GM19240 (cell line): Measurements from ENCODE around the gene FAM9A.
"Not testable (repeated sequence)": the region's sequence is repeated elsewhere in the genome, so short reads cannot be mapped to it uniquely, and the experiment has no call there.

Experiments used
- DNase-seq: peaks from one replicate; pipeline ENCODE4 v3.0.0; 2011; ENCODE audit warnings: low spot score; ENCODE audit not compliant: insufficient read length

FAM9A gene

GRCh38 chrX:8803326-8803725 lies 2.1 kb upstream of the FAM9A start:
- no peak for DNase-seq

- not testable (repeated sequence) for DNase-seq
Measured at GRCh38 chrX:8800351-8800750, 832 bp downstream of the FAM9A start.

DNA sequence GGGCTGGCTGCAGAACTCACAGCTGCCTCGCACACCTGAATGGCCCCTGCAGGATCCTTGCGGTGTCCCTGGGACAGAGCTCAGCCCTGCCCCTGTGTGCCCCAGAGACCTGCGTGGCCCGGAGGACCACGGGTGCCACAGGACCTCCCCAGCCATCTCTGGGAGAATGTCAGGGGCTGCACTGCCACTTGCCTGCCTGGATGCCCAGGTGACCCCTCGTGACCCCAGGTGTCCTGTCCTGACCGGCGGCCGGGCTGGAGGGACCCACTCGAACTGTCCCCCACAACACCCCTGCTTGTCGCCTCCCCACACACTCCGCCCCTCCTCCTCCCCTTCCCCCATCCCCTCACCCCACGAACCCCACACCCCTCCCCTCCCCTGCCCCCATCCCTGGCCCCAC lies 1.9 kb downstream of the FAM9A start:
- not testable (repeated sequence) for DNase-seq

GRCh38 chrX:8798702-8799101 lies 2.5 kb downstream of the FAM9A start:
- not testable (repeated sequence) for DNase-seq

- DNase-seq = not testable (repeated sequence)
Measured at GRCh38 chrX:8787119-8787518, 14.1 kb downstream of the FAM9A start.

- DNase-seq = no peak
Measured at GRCh38 chrX:8784162-8784561, 17.0 kb downstream of the FAM9A start.

- DNase-seq = no peak
Measured at GRCh38 chrX:8783714-8784098, 17.5 kb downstream of the FAM9A start.

DNA sequence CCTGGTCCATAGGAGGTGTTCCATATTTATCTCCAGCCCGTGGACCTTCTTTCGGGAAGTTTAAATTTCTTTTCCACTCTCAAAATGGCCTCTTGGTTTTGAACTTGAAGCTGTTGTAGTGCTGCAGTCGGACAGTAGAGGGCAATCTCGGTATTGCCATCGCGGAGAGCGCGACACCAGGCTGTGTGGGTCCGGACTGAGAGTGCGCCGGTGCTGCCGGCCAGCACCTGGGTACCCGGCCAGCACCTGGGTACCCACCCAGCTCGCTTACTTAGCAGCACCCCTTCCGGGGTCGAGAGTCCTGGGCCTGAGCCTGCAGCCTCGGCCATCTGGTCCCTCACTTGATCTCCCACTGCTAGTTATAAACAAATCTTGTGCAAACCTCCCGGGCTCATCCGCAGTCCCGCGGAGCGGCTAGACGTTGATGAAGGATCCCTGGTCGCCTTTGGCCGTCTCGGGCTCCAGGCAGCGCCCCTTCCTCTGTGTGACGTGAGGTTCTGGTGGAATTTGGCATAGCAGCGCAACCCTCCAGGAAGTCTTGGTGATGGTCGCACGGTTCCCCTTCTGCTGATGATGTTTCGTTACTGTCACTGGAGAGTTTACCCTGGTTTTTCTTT lies 18.0 kb downstream of the FAM9A start:
- DNase-seq = no peak

- no peak for DNase-seq
Measured at GRCh38 chrX:8782595-8782994, 18.6 kb downstream of the FAM9A start.

GRCh38 chrX:8781921-8782320 lies 19.3 kb downstream of the FAM9A start:
- not testable (repeated sequence) for DNase-seq

DNA sequence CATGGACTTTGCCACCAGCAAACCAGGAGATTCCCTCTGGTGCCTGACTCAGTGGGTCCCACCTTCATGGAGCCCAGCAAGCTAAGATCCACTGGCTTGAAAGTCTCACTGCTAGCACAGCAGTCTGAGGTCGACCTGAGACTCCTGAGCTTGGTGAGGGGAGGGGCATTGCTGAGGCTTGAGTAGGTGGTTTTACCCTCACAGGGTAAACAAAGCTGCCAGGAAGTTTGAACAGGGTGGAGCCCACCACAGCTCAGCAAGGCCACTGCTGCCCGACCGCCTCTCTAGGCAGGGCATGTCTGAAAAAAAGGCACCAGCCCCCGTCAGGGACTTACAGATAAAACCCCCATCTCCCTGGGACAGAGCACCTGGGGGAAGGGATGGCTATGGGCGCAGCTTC lies 28.1 kb downstream of the FAM9A start:
- no peak for DNase-seq

DNA sequence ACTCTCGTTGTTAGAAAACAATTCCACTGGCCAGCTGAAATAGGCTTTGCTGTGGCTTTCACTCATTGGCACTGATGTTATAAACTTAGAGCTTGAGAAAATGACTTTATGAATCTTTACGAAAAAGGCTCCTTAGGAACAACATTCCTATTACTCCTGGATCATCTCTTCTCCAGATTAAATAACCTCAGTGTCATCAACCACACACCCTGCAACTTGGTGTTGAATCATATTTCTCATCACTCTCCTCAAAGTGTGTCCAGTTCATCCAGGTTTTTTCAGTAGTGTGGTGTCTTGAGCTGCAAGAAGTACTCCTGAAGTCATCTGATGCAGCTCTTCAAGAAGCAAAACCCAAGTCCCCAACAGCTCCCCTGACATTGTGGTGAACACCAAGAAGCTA lies 41.2 kb downstream of the FAM9A start:
- DNase-seq = no peak

- not testable (repeated sequence) for DNase-seq
Measured at GRCh38 chrX:8758706-8759105, 42.5 kb downstream of the FAM9A start.

- DNase-seq = not testable (repeated sequence)
Measured at GRCh38 chrX:8757609-8758389, 43.4 kb downstream of the FAM9A start.

- no peak for DNase-seq
Measured at GRCh38 chrX:8755813-8756212, 45.4 kb downstream of the FAM9A start.

- DNase-seq = no peak
Measured at GRCh38 chrX:8755116-8755515, 46.1 kb downstream of the FAM9A start.

GRCh38 chrX:8749697-8750096 lies 51.5 kb downstream of the FAM9A start:
- no peak for DNase-seq

DNA sequence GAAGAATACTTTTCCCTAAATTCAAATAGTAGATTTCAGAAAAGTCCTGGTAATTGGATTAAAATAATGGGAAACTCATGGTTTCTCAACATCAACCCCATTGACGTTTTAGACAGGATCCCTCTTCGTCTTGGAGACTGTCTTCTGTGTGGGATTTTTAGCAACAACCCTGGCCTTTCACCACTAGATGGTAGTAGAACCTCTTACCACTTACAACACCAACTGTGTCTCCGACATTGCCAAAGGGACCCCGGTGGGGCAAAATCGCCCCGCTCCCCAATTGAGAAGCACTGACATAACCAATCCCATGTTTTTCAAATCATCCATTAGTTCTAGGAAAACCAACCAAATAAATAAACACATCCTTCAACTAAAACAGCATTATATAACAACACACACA lies 52.3 kb downstream of the FAM9A start:
- DNase-seq = peak; percentile 14

DNA sequence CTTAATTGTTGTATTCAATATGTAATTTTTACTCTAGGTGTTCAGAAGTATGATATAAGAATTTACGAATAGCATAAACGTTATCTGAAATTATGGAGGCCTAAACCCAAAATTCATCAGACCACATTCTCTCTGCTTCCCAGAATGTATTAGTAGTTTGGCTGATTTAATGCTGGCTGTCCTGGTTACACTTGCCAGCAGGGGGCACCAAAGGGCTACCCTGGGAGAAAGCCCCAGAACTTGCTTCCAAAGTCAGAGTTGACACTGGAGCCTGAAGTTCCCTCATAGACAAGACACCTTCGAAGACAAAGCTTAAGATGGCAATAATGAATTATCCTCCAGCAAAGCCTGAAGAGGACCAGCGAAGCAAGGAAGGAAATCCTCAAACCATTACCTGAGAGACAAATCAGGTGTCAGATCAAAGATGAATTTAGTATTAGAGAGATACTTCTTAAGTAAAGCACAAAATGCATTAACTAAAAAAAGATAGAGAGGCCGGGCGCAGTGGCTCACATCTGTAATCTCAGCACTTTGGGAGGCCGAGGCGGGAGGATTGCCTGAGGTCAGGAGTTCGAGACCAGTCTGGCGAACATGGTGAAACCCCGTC lies 58.0 kb downstream of the FAM9A start:
- peak; percentile 23 for DNase-seq

DNA sequence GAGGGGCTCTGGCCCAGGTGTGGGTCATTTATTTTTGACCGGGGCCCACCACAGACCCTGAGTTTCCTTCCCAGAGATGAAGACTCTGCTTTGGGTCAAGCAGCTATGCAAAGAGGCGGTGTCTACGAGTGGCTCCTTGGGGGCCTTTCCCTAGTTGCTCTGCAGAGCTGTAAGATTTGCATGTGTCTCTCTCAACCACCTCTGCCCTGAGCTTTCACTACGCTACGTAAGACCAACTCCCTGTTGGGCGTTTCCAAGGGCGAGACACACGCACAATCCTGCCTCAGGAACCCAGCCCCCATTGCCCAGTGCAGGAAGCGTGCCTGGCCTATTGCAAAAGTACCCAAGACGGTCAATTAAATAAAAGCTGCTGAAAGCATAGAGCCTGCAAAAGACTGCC lies 59.2 kb downstream of the FAM9A start:
- no peak for DNase-seq
